Erythroblast (primary cell): ENCODE measurements around the gene HTR7.

Source experiments
- GATA1 ChIP-seq: IDR thresholded peaks from 2 replicates; pipeline ENCODE4 v1.6.1; 2011; ENCODE audit warnings: low read depth, mild to moderate bottlenecking, control low read depth, low read length, moderate library complexity
- POLR2A ChIP-seq: IDR thresholded peaks from 2 replicates; pipeline ENCODE4 v1.6.1; 2011; ENCODE audit warnings: mild to moderate bottlenecking, low read length

- TF ChIP-seq POLR2A (no peak), GATA1 (no peak)
These were observed 161.7 kb downstream of the HTR7 start for GRCh38 chr10:90695915-90696676.
